Thyroid gland (tissue), 4 donors: ENCODE measurements around the gene YJU2. TPM values are rescaled to one million over a fixed set of nuclear protein-coding genes. Genes with fewer than 3 reads are reported as not detected.
"Not testable (repeated sequence)": the region's sequence is repeated elsewhere in the genome, so short reads cannot be mapped to it uniquely, and the experiment has no call there.

Experiments used
- DNase-seq, 2 donors: peaks; one replicate each; pipeline ENCODE4 v3.0.0-alpha.2; 2019
- H3K27ac ChIP-seq, 3 donors: fragments of 200-600 bp; sonication (generic); 1 replicate in 2 of 3; 2 replicates in 1 of 3; pipeline ENCODE4 v1.5.1; 2016 to 2019; ENCODE audit warnings: mild to moderate bottlenecking in 1 of 3, moderate library complexity in 1 of 3
- H3K27me3 ChIP-seq: fragments of 200-600 bp; sonication (generic); one replicate; pipeline ENCODE4 v1.5.1; 2019
- H3K36me3 ChIP-seq, 2 donors: fragments of 200-600 bp; sonication (generic); one replicate each; pipeline ENCODE4 v1.5.1; 2016 to 2019
- H3K4me1 ChIP-seq, 2 donors: fragments of 200-600 bp; sonication (generic); one replicate each; pipeline ENCODE4 v1.5.1; 2017 to 2019
- H3K4me3 ChIP-seq, 3 donors: fragments of 200-600 bp; sonication (generic); replicated peaks in 1 of 3; 1 replicate in 2 of 3; 2 replicates in 1 of 3; pipeline ENCODE4 v1.5.1; 2016; ENCODE audit warnings: mild to moderate bottlenecking in 1 of 3
- H3K9me3 ChIP-seq: fragments of 200-600 bp; sonication (generic); one replicate; pipeline ENCODE4 v1.5.1; 2017
- POLR2A ChIP-seq, 2 donors: fragments of 450-650 bp; IDR thresholded peaks; one replicate each; pipeline ENCODE4 v1.6.1; 2017; ENCODE audit warnings: antibody characterized with exemption in 2 of 2, mild to moderate bottlenecking in 2 of 2, moderate library complexity in 1 of 2
- WGBS, 2 donors: methylation state at CpG; one replicate each; pipeline ENCODE4 v1.1.5; 2017; 5-methylcytosine and 5-hydroxymethylcytosine counted together
- intact Hi-C: fragments of 100-400 bp; cut with DNase I; formaldehyde crosslinking; loops from one replicate; pipeline ENCODE4 v1.15.1; 2023
- total RNA-seq, 4 donors: library from RNA; depleted of rRNA; stranded (reverse); fragments of >200 nt; gene quantifications; one replicate each; pipeline ENCODE4 v1.2.3, GENCODE V29; 2016
- TF ChIP-seq, protein P1 (sequence below), 6 experiments: fragments of 200-600 bp in 3 of 6; fragments of 450-650 bp in 3 of 6; sonication (generic) in 3 of 6; IDR thresholded peaks; one replicate each; pipeline ENCODE4 v1.5.1; 2016 to 2019; ENCODE audit warnings: antibody characterized with exemption in 6 of 6, mild to moderate bottlenecking in 2 of 6, inconsistent platforms in 1 of 6, moderate library complexity in 1 of 6

Gene YJU2
- total RNA-seq, 4 donors from 2014 or later, result 25.9 to 34.1 (median 31.3) TPM

DNA sequence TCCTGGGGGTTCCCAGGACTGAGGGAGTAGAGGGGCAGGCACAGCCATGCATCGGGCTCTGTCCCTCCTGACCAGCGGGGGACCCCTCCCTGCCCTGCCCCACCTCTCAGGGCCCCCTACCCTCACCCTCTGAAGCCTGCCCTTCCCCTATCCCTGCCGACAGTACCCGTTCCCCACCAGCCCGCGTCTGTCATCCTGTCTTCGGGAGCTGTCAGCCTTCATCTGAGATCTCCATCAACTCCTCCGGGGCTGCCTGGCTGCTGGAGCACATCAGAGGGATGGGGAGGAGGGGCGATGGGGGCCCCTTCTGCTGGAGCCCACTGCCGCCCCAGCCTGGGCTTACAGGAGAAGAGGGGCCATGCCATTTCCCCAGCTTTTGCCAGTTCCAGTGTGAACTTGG is 26.0 kb downstream of the YJU2 start:
- intact Hi-C loops, result no loop called here
- H3K36me3 ChIP-seq, result peaks cover 13 to 14% of the 10 kb centered on the region in 2 donors
- WGBS, 2 donors, result 51 to 59% methylated on average over 10 of the region's 10 CpGs
- H3K9me3 ChIP-seq, result no peaks in the 10 kb centered on the region
- H3K4me3 ChIP-seq, result no peak overlapping the region
- no peaks in the 10 kb centered on the region for H3K27me3 ChIP-seq
- no peaks in the 10 kb centered on the region for H3K4me1 ChIP-seq
- no peak for DNase-seq
- TF ChIP-seq POLR2A (IDR thresholded peaks at IDR 0.05), result no peak
- TF ChIP-seq, protein P1, sequence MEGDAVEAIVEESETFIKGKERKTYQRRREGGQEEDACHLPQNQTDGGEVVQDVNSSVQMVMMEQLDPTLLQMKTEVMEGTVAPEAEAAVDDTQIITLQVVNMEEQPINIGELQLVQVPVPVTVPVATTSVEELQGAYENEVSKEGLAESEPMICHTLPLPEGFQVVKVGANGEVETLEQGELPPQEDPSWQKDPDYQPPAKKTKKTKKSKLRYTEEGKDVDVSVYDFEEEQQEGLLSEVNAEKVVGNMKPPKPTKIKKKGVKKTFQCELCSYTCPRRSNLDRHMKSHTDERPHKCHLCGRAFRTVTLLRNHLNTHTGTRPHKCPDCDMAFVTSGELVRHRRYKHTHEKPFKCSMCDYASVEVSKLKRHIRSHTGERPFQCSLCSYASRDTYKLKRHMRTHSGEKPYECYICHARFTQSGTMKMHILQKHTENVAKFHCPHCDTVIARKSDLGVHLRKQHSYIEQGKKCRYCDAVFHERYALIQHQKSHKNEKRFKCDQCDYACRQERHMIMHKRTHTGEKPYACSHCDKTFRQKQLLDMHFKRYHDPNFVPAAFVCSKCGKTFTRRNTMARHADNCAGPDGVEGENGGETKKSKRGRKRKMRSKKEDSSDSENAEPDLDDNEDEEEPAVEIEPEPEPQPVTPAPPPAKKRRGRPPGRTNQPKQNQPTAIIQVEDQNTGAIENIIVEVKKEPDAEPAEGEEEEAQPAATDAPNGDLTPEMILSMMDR (IDR thresholded peaks at IDR 0.05), result no peak
- H3K27ac ChIP-seq, result no peak overlapping the region

DNA sequence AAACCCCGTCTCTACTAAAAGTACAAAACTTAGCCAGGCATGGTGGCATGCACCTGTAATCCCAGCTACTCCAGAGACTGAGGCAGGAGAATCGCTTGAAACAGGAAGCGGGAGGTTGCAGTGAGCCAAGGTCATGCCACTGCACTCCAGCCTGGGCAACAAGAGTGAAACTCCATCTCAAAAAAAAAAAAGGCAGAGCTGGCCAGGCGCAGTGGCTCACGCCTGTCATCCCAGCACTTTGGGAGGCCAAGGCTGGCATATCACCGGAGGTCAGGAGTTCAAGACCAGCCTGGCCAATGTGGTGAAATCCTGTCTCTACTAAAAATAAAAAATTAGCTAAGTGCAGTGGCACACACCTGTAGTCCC is 27.4 kb downstream of the YJU2 start:
- intact Hi-C loops, H3K4me1 ChIP-seq, H3K36me3 ChIP-seq, H3K4me3 ChIP-seq, H3K9me3 ChIP-seq, H3K27ac ChIP-seq, DNase-seq, H3K27me3 ChIP-seq: not testable (repeated sequence)
- 84 to 89% methylated on average over 6 of the region's 6 CpGs for WGBS, 2 donors

DNA sequence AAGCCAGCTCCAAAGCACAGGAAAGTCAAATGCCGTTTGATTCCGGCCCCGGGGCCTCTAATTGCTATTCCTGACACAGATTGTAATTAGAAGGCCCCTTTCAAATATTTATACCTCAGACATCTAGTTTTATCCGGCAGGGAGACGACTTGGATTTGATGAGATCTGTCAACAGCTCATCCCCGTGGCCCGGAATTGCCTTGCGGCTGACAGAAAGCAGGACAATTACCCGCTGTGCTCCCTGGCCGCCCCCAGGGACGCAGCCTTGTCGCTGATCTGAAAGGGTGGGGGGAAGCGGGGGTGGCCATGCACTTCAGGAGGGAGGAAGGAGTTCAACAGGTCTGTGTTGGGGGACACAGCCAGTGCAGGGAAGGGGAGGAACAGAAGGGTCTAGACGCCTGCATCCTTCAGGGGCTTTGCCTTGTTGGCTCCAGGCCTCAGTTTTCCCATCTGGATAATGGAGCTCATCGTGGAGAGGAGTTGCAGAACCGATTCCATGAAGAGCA is 30.4 kb downstream of the YJU2 start:
- peaks cover 16% of the 10 kb centered on the region for H3K27me3 ChIP-seq
- no peaks in the 10 kb centered on the region for H3K36me3 ChIP-seq
- H3K9me3 ChIP-seq, result no peaks in the 10 kb centered on the region
- intact Hi-C loops, result no loop called here
- no peak overlapping the region for H3K27ac ChIP-seq
- WGBS, 2 donors, result 41 to 43% methylated on average over 16 of the region's 16 CpGs
- no peak overlapping the region for H3K4me3 ChIP-seq
- DNase-seq, result no peak
- TF ChIP-seq, protein P1 (IDR thresholded peaks at IDR 0.05), result no peak
- no peak for TF ChIP-seq POLR2A (IDR thresholded peaks at IDR 0.05)
- peaks cover 0 to 9% of the 10 kb centered on the region in 2 donors for H3K4me1 ChIP-seq

DNA sequence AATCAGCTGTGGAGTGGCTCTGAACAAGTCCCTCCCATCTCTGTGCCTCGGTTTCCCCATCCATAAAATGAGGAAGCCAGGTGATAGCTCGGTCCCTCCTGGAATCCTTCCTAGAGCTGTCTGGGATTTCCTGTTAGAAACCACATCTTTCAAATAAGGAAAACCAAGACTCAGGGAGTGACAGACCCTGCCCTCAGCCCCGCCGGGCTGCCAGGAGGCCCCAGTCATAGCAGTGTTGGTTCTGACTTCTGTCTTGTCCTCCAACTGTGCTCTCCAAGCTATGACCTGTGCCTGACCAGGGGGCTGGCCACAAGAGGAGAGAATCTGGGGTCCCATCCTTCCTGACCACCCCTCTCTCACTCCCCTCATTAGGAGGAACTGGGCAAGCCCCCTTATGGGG is 31.1 kb downstream of the YJU2 start:
- no peak overlapping the region for H3K4me3 ChIP-seq
- TF ChIP-seq, protein P1 (IDR thresholded peaks at IDR 0.05), result no peak
- no peak for TF ChIP-seq POLR2A (IDR thresholded peaks at IDR 0.05)
- H3K4me1 ChIP-seq, result peaks cover 0 to 9% of the 10 kb centered on the region in 2 donors
- 11 to 19% methylated on average over 4 of the region's 4 CpGs for WGBS, 2 donors
- intact Hi-C loops, result no loop called here
- no peak for DNase-seq
- H3K36me3 ChIP-seq, result no peaks in the 10 kb centered on the region
- no peaks in the 10 kb centered on the region for H3K9me3 ChIP-seq
- H3K27me3 ChIP-seq, result peaks cover 16% of the 10 kb centered on the region
- H3K27ac ChIP-seq, result no peak overlapping the region

DNA sequence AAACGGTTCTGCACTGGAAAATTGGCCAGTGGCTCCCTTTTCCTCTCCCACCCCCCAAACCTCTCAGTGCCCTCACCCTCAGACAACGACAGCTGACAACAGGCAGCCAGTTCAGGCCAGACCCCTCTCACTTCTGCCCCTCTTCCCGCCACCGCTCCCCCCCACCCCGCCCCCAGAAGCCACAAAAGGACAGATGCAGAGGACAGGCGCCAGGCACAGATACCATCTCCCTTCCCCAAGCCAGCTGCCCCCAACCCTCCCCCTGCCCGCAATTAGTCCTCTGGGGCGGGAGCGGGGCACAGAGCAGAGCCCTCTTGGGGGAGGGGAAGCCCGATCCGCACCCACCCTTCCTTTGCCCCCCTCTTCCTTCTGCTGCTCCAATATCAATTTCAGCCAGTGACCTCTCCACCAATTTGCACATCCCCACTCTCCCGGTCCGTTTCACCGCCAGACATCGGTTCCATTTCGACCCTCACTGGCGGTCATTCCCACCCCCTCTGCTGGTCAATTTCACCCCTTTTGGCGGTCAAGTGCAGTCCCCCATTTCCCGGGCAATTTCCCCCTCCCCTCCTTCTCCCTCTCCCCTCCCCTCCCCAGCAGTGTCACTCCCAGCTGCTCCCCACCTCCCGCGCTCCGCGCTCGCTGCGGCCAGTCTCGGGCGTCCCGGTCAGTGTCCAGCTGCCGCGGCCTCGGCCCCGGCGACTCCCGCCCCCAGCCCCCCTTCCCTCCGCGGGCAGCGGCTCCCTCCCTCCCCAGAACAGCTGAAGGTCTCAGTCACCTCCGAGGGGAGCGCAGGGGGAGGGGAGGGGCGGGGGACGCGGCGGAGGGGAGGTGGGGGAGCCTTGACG is 31.8 kb downstream of the YJU2 start, which contains the start of gene SHD:
Gene SHD (plus strand): TSS at position 848 of the 848 bp plus-strand sequence. CDS start 798 bp downstream, outside the sequence.
- intact Hi-C loops, result no loop called here
- WGBS, 2 donors, result 3 to 4% methylated on average over 21 to 26 of the region's 44 CpGs
- H3K9me3 ChIP-seq, result no peaks in the 10 kb centered on the region
- DNase-seq, result no peak
- TF ChIP-seq, protein P1 (IDR thresholded peaks at IDR 0.05), result no peak
- TF ChIP-seq POLR2A (IDR thresholded peaks at IDR 0.05), result no peak
- no peaks in the 10 kb centered on the region for H3K36me3 ChIP-seq
- H3K4me3 ChIP-seq, result no peak within 1 kb of the TSS
- H3K27ac ChIP-seq, result no peak within 1 kb of the TSS
- peaks cover 16% of the 10 kb centered on the region for H3K27me3 ChIP-seq
- peaks cover 0 to 9% of the 10 kb centered on the region in 2 donors for H3K4me1 ChIP-seq
